ENCODE measurements around the gene PLEKHA1.

DNA sequence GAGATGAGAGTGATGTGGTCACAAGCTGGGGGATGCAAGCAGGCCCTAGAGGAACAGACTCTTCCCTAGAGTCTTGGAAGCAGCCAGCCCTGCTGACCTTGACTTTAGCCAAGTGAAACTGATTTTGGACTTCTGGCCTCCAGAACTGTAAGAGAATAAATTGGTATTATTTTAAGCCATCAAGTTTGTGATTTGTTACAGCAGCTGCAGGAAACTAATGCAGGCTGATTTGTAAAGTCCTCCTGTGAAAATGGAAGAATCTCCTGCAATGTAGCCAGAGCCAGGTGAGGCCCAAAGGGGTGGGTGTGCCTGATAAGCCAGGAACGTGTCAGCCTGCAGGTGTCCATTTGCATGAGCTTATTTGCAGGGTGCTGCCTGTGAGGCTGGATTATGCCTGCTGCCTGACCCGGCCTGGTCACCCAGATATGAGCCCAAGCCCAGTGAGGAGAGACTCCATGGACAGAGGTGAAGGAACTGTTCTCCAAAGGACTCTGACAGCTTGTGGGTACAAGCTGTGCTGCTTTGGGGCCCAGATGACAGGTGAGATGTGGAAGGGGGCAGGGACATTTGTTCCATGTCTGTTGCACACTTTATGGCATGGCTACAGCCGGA lies 24.6 kb upstream of the PLEKHA1 start:
- TF ChIP-seq, protein P1, sequence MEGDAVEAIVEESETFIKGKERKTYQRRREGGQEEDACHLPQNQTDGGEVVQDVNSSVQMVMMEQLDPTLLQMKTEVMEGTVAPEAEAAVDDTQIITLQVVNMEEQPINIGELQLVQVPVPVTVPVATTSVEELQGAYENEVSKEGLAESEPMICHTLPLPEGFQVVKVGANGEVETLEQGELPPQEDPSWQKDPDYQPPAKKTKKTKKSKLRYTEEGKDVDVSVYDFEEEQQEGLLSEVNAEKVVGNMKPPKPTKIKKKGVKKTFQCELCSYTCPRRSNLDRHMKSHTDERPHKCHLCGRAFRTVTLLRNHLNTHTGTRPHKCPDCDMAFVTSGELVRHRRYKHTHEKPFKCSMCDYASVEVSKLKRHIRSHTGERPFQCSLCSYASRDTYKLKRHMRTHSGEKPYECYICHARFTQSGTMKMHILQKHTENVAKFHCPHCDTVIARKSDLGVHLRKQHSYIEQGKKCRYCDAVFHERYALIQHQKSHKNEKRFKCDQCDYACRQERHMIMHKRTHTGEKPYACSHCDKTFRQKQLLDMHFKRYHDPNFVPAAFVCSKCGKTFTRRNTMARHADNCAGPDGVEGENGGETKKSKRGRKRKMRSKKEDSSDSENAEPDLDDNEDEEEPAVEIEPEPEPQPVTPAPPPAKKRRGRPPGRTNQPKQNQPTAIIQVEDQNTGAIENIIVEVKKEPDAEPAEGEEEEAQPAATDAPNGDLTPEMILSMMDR (IDR thresholded peaks at IDR 0.05): no peak
- TF ChIP-seq POLR2AphosphoS5 (IDR thresholded peaks at IDR 0.05) (no peak), POLR2A (IDR thresholded peaks at IDR 0.05) (no peak)
